Bronchial epithelial cell (primary cell): Measurements from ENCODE around the gene CMTM4. TPM values are rescaled to one million over a fixed set of nuclear protein-coding genes. Genes with fewer than 3 reads are reported as not detected.

Source experiments
- DNase-seq: peaks from one replicate; pipeline ENCODE4 v3.0.0-alpha.2; 2010; ENCODE audit warnings: low read depth
- FAIRE-seq: peaks from 2 replicates; lab custom pipeline; 2011; peaks lifted over from hg19 to GRCh38; lab: Jason Lieb, UNC
- H3K27me3 ChIP-seq: 2 replicates; pipeline ENCODE4 v1.5.1; 2011; ENCODE audit warnings: low read length; ENCODE audit not compliant: control insufficient read depth, insufficient read depth
- H3K36me3 ChIP-seq: 2 replicates; pipeline ENCODE4 v1.5.1; 2011; ENCODE audit warnings: low read length; ENCODE audit not compliant: control insufficient read depth, insufficient read depth
- H3K4me3 ChIP-seq: 2 replicates; pipeline ENCODE4 v1.5.1; 2011; ENCODE audit warnings: mild to moderate bottlenecking, low read depth, low read length, control low read depth
- total RNA-seq: library from RNA; depleted of rRNA; stranded (reverse); fragments of >200 nt; gene quantifications from 2 replicates; pipeline ENCODE4 v1.2.1, GENCODE V29; 2014
- TF ChIP-seq, protein P1 (sequence below): IDR thresholded peaks from 2 replicates; pipeline ENCODE4 v1.5.1; 2011; ENCODE audit warnings: mild to moderate bottlenecking, moderate library complexity, low read length, control low read depth, inconsistent platforms; ENCODE audit not compliant: insufficient read depth, severe bottlenecking

The CMTM4 gene
- total RNA-seq, 1 donor from 2014 or later, result 83.2 TPM

DNA sequence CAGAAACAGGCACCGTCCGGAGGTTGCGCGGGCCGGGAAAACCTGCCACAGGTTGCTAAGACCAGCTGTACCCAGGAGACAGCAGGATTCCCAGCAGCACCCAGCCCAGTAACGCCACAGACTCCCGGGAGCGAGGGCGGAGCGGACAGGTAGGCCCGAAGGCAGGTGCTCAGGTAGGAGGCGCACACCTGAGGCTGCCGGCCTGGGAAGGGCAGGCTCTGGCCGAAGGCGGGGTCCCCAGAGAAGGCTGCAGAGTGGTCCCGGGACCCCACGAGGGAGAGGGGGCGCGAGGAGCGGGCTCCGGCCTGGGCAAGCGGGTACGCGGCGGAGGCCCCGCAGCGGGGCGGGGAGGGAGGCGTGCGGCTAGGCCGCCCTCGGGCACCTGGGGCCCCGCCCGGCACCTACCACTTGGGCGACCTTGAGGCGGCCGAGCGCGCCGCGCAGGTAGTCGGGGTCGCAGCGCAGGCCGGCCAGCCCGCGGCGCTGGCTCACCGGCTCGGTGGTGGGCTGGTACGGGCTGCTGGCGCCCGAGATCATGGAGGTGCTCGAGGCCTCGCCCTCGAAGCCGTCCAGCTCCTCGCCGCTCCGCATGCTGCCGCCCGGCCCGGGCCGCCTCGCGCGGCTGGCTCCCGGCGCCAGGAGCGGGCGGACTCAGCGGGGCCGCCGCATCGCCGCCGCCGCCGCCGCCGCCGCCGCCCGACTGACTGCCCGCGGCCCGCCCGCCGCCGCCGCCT lies 441 bp downstream of the CMTM4 start:
- FAIRE-seq, result no peak
- Histone ChIP-seq H3K4me3 (peak overlapping the region; percentile 68), H3K27me3 (no peaks in the 10 kb centered on the region), H3K36me3 (no peaks in the 10 kb centered on the region)
- TF ChIP-seq, protein P1, sequence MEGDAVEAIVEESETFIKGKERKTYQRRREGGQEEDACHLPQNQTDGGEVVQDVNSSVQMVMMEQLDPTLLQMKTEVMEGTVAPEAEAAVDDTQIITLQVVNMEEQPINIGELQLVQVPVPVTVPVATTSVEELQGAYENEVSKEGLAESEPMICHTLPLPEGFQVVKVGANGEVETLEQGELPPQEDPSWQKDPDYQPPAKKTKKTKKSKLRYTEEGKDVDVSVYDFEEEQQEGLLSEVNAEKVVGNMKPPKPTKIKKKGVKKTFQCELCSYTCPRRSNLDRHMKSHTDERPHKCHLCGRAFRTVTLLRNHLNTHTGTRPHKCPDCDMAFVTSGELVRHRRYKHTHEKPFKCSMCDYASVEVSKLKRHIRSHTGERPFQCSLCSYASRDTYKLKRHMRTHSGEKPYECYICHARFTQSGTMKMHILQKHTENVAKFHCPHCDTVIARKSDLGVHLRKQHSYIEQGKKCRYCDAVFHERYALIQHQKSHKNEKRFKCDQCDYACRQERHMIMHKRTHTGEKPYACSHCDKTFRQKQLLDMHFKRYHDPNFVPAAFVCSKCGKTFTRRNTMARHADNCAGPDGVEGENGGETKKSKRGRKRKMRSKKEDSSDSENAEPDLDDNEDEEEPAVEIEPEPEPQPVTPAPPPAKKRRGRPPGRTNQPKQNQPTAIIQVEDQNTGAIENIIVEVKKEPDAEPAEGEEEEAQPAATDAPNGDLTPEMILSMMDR, result peak; percentile 1
- DNase-seq, result no peak

- Histone ChIP-seq H3K36me3 (no peaks in the 10 kb centered on the region), H3K27me3 (no peaks in the 10 kb centered on the region), H3K4me3 (peak overlapping the region; percentile 68)
- DNase-seq, result no peak
- TF ChIP-seq, protein P1, result no peak
- no peak for FAIRE-seq
Observed at GRCh38 chr16:66695471-66695934, 1.0 kb downstream of the CMTM4 start.

- no peak overlapping the region for H3K4me3 ChIP-seq
- no peaks in the 10 kb centered on the region for H3K36me3 ChIP-seq
- H3K27me3 ChIP-seq, result no peaks in the 10 kb centered on the region
- DNase-seq, result no peak
- no peak for FAIRE-seq
- TF ChIP-seq, protein P1, result no peak
Observed at GRCh38 chr16:66693149-66693548, 3.4 kb downstream of the CMTM4 start.

- Histone ChIP-seq H3K36me3 (no peaks in the 10 kb centered on the region), H3K4me3 (no peak overlapping the region), H3K27me3 (no peaks in the 10 kb centered on the region)
- DNase-seq (peak; percentile 93), FAIRE-seq (peak; percentile 73)
- TF ChIP-seq, protein P1, result no peak
Observed at GRCh38 chr16:66692341-66692740, 4.2 kb downstream of the CMTM4 start.

DNA sequence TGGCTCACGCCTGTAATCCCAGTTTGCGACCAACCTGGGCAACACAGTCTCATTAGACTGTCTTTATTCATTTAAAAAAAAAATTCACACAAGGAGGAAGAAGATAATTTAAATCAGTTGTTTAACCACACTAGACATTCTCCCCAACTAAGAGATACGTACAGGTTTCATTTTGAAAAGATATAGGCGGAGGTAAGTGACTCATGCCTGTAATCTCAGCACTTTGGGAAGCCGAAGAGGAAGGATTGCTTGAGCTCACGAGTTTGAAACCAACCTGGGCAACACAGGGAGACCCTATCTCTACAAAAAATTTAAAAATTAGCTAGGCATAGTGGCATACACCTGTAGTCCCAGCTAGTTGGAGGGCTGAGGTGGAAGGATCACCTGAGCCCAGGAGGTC lies 5.3 kb downstream of the CMTM4 start:
- H3K4me3 ChIP-seq, result no peak overlapping the region
- FAIRE-seq (no peak), DNase-seq (no peak)
- no peaks in the 10 kb centered on the region for H3K36me3 ChIP-seq
- TF ChIP-seq, protein P1, result no peak
- no peaks in the 10 kb centered on the region for H3K27me3 ChIP-seq
